ENCODE measurements around the gene SYPL2. TPM values are rescaled to one million over a fixed set of nuclear protein-coding genes. Genes with fewer than 3 reads are reported as not detected.

Gene SYPL2
- total RNA-seq, 1 experiment from 2014 or later: not detected

DNA sequence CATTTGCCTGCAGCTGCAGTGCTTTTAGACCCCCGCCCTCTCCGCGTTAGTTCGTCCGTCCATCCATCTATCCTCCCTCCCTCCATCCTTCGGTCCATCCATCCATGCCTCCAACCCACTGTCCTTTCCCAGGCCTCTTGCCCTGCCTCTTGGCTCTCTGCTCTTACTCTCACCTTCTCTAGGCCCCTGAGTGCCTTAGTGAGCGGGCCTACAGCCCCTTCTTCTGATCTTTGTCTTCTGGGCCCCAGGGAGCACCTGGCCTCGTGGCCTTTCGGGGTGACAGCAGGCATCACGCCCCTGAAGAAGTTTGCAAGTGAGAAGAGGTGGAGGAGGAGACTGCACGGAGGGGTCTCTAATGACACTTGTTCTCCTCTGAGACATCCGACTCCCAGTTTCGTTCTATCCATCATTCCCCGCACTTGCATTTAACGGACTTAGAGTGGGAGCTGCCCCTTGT lies 18.2 kb downstream of the SYPL2 start:
- H2AFZ ChIP-seq (ENCODE audit: low read length): peak overlapping the region; percentile 87
- H3K9ac ChIP-seq (ENCODE audit: low read length): peak overlapping the region; percentile 94
- peaks cover 12% of the 10 kb centered on the region for H3K27me3 ChIP-seq (ENCODE audit: low read length)
- H3K4me3 ChIP-seq (ENCODE audit: low read length): peak overlapping the region; percentile 91
- H3K4me1 ChIP-seq (ENCODE audit: insufficient read depth, low read length): peaks cover 17% of the 10 kb centered on the region
- no peaks in the 10 kb centered on the region for H3K9me3 ChIP-seq (ENCODE audit: low read length)
- H3F3A ChIP-seq (ENCODE audit: low read length, unreplicated experiment): no peaks in the 10 kb centered on the region
- no peaks in the 10 kb centered on the region for H3K9me2 ChIP-seq (replicated peaks; ENCODE audit: low read length)
- BruUV-seq (replicated peaks): TSS peak; percentile 71
- intact Hi-C loops (cut with micrococcal nuclease): loop anchor here (5.0 kb wide), 1 partner anchor 57 kb away; the partner anchor contains the start of gene PSMA5
- ChIA-PET CTCF (no interaction called here), POLR2A (ENCODE audit: unreplicated experiment) (interaction anchor here (0.6 kb wide), 1 partner anchor 521 kb away, joined by 5 read pairs; no protein-coding TSS in a partner anchor)
- H3K27ac ChIP-seq (ENCODE audit: low read length): no peak overlapping the region
- DNase-seq: no peak
- H3K4me2 ChIP-seq (ENCODE audit: low read length): peak overlapping the region; percentile 98
- peak; percentile 16 for ATAC-seq
- peaks cover 12% of the 10 kb centered on the region; the same call in 1 of the 2 replicates for H3K79me2 ChIP-seq (ENCODE audit: low read length)
- H4K20me1 ChIP-seq (ENCODE audit: low read length): no peaks in the 10 kb centered on the region
- TF ChIP-seq EZH2 (IDR thresholded peaks at IDR 0.05; ENCODE audit: low read length, unreplicated experiment) (no peak), EZH2phosphoT487 (IDR thresholded peaks at IDR 0.05; ENCODE audit: borderline replicate concordance, low read length) (no peak), CTCF (conservative IDR thresholded peaks at IDR 0.05; ENCODE audit: low read depth, low read length) (no peak)
- H3K36me3 ChIP-seq (ENCODE audit: low read depth, low read length): no peaks in the 10 kb centered on the region

DNA sequence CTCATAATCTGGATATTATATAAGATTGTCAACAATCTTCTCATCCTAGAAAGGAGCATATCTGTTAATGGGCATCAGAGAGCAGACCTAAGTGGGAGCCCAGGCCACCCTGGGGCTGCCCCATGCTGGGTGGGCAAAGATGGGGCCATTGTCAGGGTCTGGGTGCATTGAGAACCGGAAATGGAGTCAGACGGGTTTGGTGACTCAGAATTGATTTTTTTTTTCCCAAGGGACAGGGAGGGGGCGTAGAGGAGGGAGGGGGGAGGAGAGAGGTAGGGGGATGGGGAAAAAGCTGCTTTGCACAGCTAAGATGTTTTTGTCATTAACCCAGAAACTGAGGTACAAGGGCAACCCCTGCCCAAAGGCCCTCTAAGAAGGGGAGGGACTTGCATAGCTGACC lies 18.7 kb downstream of the SYPL2 start:
- Histone ChIP-seq H3K27me3 (ENCODE audit: low read length) (peaks cover 12% of the 10 kb centered on the region), H3K9ac (ENCODE audit: low read length) (no peak overlapping the region), H3K79me2 (ENCODE audit: low read length) (peaks cover 12% of the 10 kb centered on the region; the same call in 1 of the 2 replicates), H3K4me2 (ENCODE audit: low read length) (peak overlapping the region; percentile 98), H3K27ac (ENCODE audit: low read length) (no peak overlapping the region), H3K4me3 (ENCODE audit: low read length) (peak overlapping the region; percentile 91), H3K4me1 (ENCODE audit: insufficient read depth, low read length) (peaks cover 17% of the 10 kb centered on the region), H3K36me3 (ENCODE audit: low read depth, low read length) (no peaks in the 10 kb centered on the region), H3K9me3 (ENCODE audit: low read length) (no peaks in the 10 kb centered on the region), H3F3A (ENCODE audit: low read length, unreplicated experiment) (no peaks in the 10 kb centered on the region), H2AFZ (ENCODE audit: low read length) (no peak overlapping the region), H3K9me2 (replicated peaks; ENCODE audit: low read length) (no peaks in the 10 kb centered on the region), H4K20me1 (ENCODE audit: low read length) (no peaks in the 10 kb centered on the region)
- intact Hi-C loops (cut with micrococcal nuclease): no loop called here
- DNase-seq: no peak
- ChIA-PET POLR2A (ENCODE audit: unreplicated experiment) (no interaction called here), CTCF (no interaction called here)
- no peak for TF ChIP-seq EZH2 (IDR thresholded peaks at IDR 0.05; ENCODE audit: low read length, unreplicated experiment)
- no peak for TF ChIP-seq CTCF (conservative IDR thresholded peaks at IDR 0.05; ENCODE audit: low read depth, low read length)
- TF ChIP-seq EZH2phosphoT487 (IDR thresholded peaks at IDR 0.05; ENCODE audit: borderline replicate concordance, low read length): no peak
- BruUV-seq (replicated peaks): no TSS peak
- ATAC-seq: no peak

GRCh38 chr1:109487261-109487660 lies 20.9 kb downstream of the SYPL2 start:
- Histone ChIP-seq H3K4me2 (ENCODE audit: low read length) (no peak overlapping the region), H2AFZ (ENCODE audit: low read length) (no peak overlapping the region), H3K27ac (ENCODE audit: low read length) (no peak overlapping the region), H3K27me3 (ENCODE audit: low read length) (peaks cover 4% of the 10 kb centered on the region), H3K9me3 (ENCODE audit: low read length) (no peaks in the 10 kb centered on the region), H3K79me2 (ENCODE audit: low read length) (peaks cover 12% of the 10 kb centered on the region; the same call in 1 of the 2 replicates), H3K4me3 (ENCODE audit: low read length) (no peak overlapping the region), H3K4me1 (ENCODE audit: insufficient read depth, low read length) (peaks cover 17% of the 10 kb centered on the region), H3K9me2 (replicated peaks; ENCODE audit: low read length) (no peaks in the 10 kb centered on the region), H3F3A (ENCODE audit: low read length, unreplicated experiment) (no peaks in the 10 kb centered on the region), H3K36me3 (ENCODE audit: low read depth, low read length) (no peaks in the 10 kb centered on the region), H3K9ac (ENCODE audit: low read length) (no peak overlapping the region), H4K20me1 (ENCODE audit: low read length) (no peaks in the 10 kb centered on the region)
- TF ChIP-seq CTCF (conservative IDR thresholded peaks at IDR 0.05; ENCODE audit: low read depth, low read length) (no peak), EZH2 (IDR thresholded peaks at IDR 0.05; ENCODE audit: low read length, unreplicated experiment) (no peak), EZH2phosphoT487 (IDR thresholded peaks at IDR 0.05; ENCODE audit: borderline replicate concordance, low read length) (no peak)
- no peak for ATAC-seq
- no peak for DNase-seq
- intact Hi-C loops (cut with micrococcal nuclease): no loop called here
- BruUV-seq (replicated peaks): no TSS peak
- ChIA-PET CTCF (no interaction called here), POLR2A (ENCODE audit: unreplicated experiment) (no interaction called here)

All from PC-3 (cell line).